NK-92 treated with Interleukin-12 subunit alpha and Interleukin-12 subunit beta, amount 100 ng/mL, for 24 hours (cell line): ENCODE measurements around the gene PKNOX2.

Source experiments
- DNase-seq: peaks from one replicate; lab custom pipeline; 2025; lab: John Stamatoyannopoulos, UW

PKNOX2 gene

GRCh38 chr11:125341676-125342075 lies 177.1 kb downstream of the PKNOX2 start:
- no peak for DNase-seq

- no peak for DNase-seq
Observed at GRCh38 chr11:125342281-125342930, 177.9 kb downstream of the PKNOX2 start.

GRCh38 chr11:125343086-125343717 lies 178.7 kb downstream of the PKNOX2 start:
- DNase-seq: no peak

- no peak for DNase-seq
Observed at GRCh38 chr11:125343718-125344131, 179.2 kb downstream of the PKNOX2 start.

GRCh38 chr11:125344846-125345420 lies 180.4 kb downstream of the PKNOX2 start:
- DNase-seq: no peak

GRCh38 chr11:125345421-125346178 lies 181.0 kb downstream of the PKNOX2 start:
- DNase-seq: no peak

- no peak for DNase-seq
Observed at GRCh38 chr11:125346179-125346530, 181.6 kb downstream of the PKNOX2 start.

- no peak for DNase-seq
Observed at GRCh38 chr11:125346565-125347260, 182.2 kb downstream of the PKNOX2 start.

- no peak for DNase-seq
Observed at GRCh38 chr11:125347261-125347585, 182.7 kb downstream of the PKNOX2 start.

GRCh38 chr11:125348141-125348651 lies 183.6 kb downstream of the PKNOX2 start:
- DNase-seq: no peak

GRCh38 chr11:125348674-125349309 lies 184.2 kb downstream of the PKNOX2 start:
- no peak for DNase-seq

GRCh38 chr11:125350206-125351032 lies 185.9 kb downstream of the PKNOX2 start:
- DNase-seq: no peak

- no peak for DNase-seq
Observed at GRCh38 chr11:125351033-125351867, 186.7 kb downstream of the PKNOX2 start.

GRCh38 chr11:125351868-125352250 lies 187.3 kb downstream of the PKNOX2 start:
- no peak for DNase-seq

- no peak for DNase-seq
Observed at GRCh38 chr11:125356797-125357196, 192.2 kb downstream of the PKNOX2 start.

GRCh38 chr11:125357551-125357950 lies 193.0 kb downstream of the PKNOX2 start:
- no peak for DNase-seq

GRCh38 chr11:125358254-125358840 lies 193.8 kb downstream of the PKNOX2 start:
- DNase-seq: no peak

- DNase-seq: no peak
Observed at GRCh38 chr11:125359130-125359529, 194.6 kb downstream of the PKNOX2 start.

- DNase-seq: no peak
Observed at GRCh38 chr11:125360066-125360465, 195.5 kb downstream of the PKNOX2 start.
